Tibial artery (tissue), 4 donors: Measurements from ENCODE around the gene SYNE1.
"Not testable (repeated sequence)": the region's sequence is repeated elsewhere in the genome, so short reads cannot be mapped to it uniquely, and the experiment has no call there.

Experiments used
- DNase-seq, 2 donors: peaks; one replicate each; pipeline ENCODE4 v3.0.0-alpha.2; 2019
- H3K27ac ChIP-seq, 2 donors: fragments of 200-600 bp; sonication (generic) in 1 of 2; 1 replicate in 1 of 2; 2 replicates in 1 of 2; pipeline ENCODE4 v1.5.1; 2018 to 2019; ENCODE audit warnings: mild to moderate bottlenecking in 1 of 2
- H3K27me3 ChIP-seq, 2 donors: fragments of 200-600 bp; sonication (generic) in 1 of 2; one replicate each; pipeline versions ENCODE4 v1.5.1 to v1.6.0; 2016 to 2019
- H3K36me3 ChIP-seq, 3 donors: fragments of 200-600 bp; sonication (generic) in 2 of 3; one replicate each; pipeline ENCODE4 v1.5.1; 2016 to 2019; ENCODE audit warnings: mild to moderate bottlenecking in 2 of 3
- H3K4me1 ChIP-seq, 4 donors: fragments of 200-600 bp; sonication (generic) in 2 of 4; 1 replicate in 3 of 4; 2 replicates in 1 of 4; pipeline ENCODE4 v1.5.1; 2016 to 2019
- H3K4me3 ChIP-seq, 2 donors: fragments of 200-600 bp; sonication (generic) in 1 of 2; 1 replicate in 1 of 2; 2 replicates in 1 of 2; pipeline ENCODE4 v1.5.1; 2018 to 2019; ENCODE audit warnings: mild to moderate bottlenecking in 2 of 2
- H3K9me3 ChIP-seq, 3 donors: fragments of 200-600 bp; sonication (generic) in 1 of 3; one replicate each; pipeline ENCODE4 v1.5.1; 2016 to 2019
- CTCF ChIP-seq, 2 experiments: fragments of 200-600 bp in 1 of 2; fragments of 450-650 bp in 1 of 2; IDR thresholded peaks; one replicate each; pipeline ENCODE4 v1.5.1; 2017 to 2019; ENCODE audit warnings: antibody characterized with exemption in 2 of 2, mild to moderate bottlenecking in 1 of 2, moderate library complexity in 1 of 2
- intact Hi-C: fragments of 100-400 bp; cut with DNase I; formaldehyde crosslinking; loops from one replicate; pipeline ENCODE4 v1.15.0; 2023; ENCODE audit warnings: low total_unique reads

Gene SYNE1

DNA sequence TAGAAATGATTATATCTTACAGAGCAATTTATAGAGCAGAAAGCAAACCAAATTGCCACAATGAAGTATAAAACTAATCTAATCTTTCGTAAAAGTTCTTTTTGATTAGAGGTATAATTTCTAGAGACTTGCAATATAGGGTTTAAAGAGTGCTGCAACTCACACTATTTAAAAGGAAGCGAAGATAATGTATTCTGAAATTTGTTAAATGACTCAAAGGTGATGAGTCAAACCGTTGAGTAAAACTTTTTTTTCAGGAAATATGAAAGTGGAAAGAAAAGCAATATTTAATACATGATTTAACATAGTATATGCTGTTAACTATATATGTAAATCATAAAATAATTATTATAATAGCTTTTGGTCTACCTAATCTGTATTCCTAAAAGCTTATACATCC is 133.6 kb downstream of the SYNE1 start:
- no peak for DNase-seq
- intact Hi-C loops = no loop called here
- Histone ChIP-seq H3K27ac (no peak overlapping the region), H3K9me3 (no peaks in the 10 kb centered on the region), H3K27me3 (no peaks in the 10 kb centered on the region), H3K4me3 (no peak overlapping the region), H3K4me1 (no peaks in the 10 kb centered on the region), H3K36me3 (no peaks in the 10 kb centered on the region)
- no peak for TF ChIP-seq CTCF (IDR thresholded peaks at IDR 0.05)

DNA sequence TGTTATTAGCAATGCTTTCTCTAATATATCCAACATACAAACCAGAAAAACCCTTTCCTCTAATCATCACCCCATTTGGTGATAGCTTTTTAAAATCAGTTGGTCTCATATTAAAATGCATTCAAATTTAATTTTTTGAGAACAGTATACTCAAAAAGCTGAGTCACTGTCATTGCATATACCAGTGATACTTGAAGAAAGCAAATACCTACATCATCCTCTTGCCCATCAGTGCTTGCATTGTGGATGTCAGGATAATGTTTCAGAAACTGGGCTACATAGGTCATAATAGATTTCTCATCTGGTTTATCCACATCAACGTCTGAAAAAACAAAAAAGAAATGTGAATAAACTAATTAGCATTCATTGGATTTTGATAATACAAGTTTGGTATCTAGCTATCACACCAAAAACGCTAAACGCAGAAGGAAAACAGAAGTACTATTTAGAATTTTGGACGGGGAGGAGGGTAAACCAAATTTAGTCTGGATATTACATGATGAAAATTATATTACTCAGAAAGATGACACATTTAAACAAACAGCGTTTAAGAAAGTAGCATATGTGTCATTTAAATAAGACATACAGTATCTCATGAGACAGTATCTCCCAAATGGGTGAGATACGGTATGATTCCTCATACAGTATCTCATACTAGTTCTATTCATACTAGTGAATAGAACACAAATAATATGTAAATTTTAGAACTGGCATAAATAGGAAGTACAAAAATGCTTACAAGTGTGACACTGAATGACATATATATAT is 134.6 kb downstream of the SYNE1 start:
- H3K36me3 ChIP-seq = no peaks in the 10 kb centered on the region
- intact Hi-C loops = no loop called here
- H3K27me3 ChIP-seq = no peaks in the 10 kb centered on the region
- no peak for TF ChIP-seq CTCF (IDR thresholded peaks at IDR 0.05)
- H3K9me3 ChIP-seq = no peaks in the 10 kb centered on the region
- H3K4me1 ChIP-seq = no peaks in the 10 kb centered on the region
- H3K4me3 ChIP-seq = no peak overlapping the region
- DNase-seq = no peak
- no peak overlapping the region for H3K27ac ChIP-seq

GRCh38 chr6:152499931-152500330 is 137.2 kb downstream of the SYNE1 start:
- Histone ChIP-seq H3K27me3 (no peaks in the 10 kb centered on the region), H3K4me3 (no peak overlapping the region), H3K4me1 (no peaks in the 10 kb centered on the region), H3K9me3 (no peaks in the 10 kb centered on the region), H3K27ac (no peak overlapping the region), H3K36me3 (no peaks in the 10 kb centered on the region)
- intact Hi-C loops = no loop called here
- DNase-seq = no peak
- TF ChIP-seq CTCF (IDR thresholded peaks at IDR 0.05) = no peak

DNA sequence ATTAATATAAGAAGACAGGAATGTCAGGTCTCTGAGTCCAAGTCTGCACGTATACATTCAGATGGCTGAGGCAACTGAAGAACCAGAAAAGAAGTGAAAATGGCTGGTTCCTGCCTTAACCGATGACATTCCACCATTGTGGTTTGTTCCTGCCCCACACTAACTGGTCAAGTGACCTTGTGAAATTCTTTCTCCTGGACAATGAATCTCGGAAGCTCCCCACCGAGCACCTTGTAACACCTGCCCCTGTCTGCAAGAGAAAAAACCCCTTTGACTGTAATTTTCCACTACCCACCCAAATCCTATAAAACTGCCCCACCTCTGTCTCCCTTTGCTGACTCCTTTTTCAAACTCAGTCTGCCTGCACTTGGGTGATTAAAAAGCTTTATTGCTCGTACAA is 140.4 kb downstream of the SYNE1 start:
- Histone ChIP-seq H3K4me1 (no peaks in the 10 kb centered on the region), H3K27ac (no peak overlapping the region), H3K36me3 (no peaks in the 10 kb centered on the region), H3K9me3 (no peaks in the 10 kb centered on the region), H3K27me3 (no peaks in the 10 kb centered on the region), H3K4me3 (no peak overlapping the region)
- no peak for TF ChIP-seq CTCF (IDR thresholded peaks at IDR 0.05)
- intact Hi-C loops = no loop called here
- DNase-seq = no peak

- H3K9me3 ChIP-seq, H3K27me3 ChIP-seq, intact Hi-C loops, H3K27ac ChIP-seq, DNase-seq, H3K36me3 ChIP-seq, H3K4me3 ChIP-seq, H3K4me1 ChIP-seq: not testable (repeated sequence)
Measured at GRCh38 chr6:152495456-152495855, 141.7 kb downstream of the SYNE1 start.

GRCh38 chr6:152492281-152492680 is 144.9 kb downstream of the SYNE1 start:
- DNase-seq, H3K4me1 ChIP-seq, intact Hi-C loops, H3K36me3 ChIP-seq, H3K27ac ChIP-seq, H3K27me3 ChIP-seq, H3K9me3 ChIP-seq, H3K4me3 ChIP-seq: not testable (repeated sequence)

DNA sequence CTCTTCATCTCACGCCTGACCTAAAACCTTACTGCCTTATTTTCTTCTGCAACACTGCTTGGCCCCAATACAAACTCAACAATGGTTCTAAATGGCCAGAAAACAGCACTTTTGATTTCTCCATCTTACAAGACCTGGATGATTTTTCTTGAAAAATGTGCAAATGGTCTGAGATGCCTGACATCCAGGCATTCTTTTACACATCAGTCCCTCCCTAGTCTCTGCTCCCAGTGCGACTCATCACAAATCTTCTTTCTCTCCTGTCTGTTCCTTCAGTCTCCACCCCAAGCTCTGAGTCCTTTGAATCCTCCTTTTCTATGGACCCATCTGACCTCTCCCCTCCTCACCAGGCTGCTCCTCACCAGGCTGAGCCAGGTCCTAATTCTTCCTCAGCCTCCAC is 145.7 kb downstream of the SYNE1 start:
- intact Hi-C loops, DNase-seq, H3K9me3 ChIP-seq: not testable (repeated sequence)

GRCh38 chr6:152490971-152491378 is 146.2 kb downstream of the SYNE1 start:
- intact Hi-C loops, H3K27ac ChIP-seq, DNase-seq, H3K27me3 ChIP-seq, H3K9me3 ChIP-seq, H3K4me1 ChIP-seq, H3K36me3 ChIP-seq, H3K4me3 ChIP-seq: not testable (repeated sequence)

More for the DNA sequence above, 145.7 kb downstream of the SYNE1 start:
- not testable (repeated sequence) for H3K27ac ChIP-seq, H3K4me1 ChIP-seq, H3K4me3 ChIP-seq, H3K27me3 ChIP-seq, H3K36me3 ChIP-seq
